Heart right ventricle (tissue), 16 donors: Measurements from ENCODE around the gene TPX2. TPM values are rescaled to one million over a fixed set of nuclear protein-coding genes. Genes with fewer than 3 reads are reported as not detected.
"Not testable (repeated sequence)": the region's sequence is repeated elsewhere in the genome, so short reads cannot be mapped to it uniquely, and the experiment has no call there.

Source experiments
- ATAC-seq, 8 donors: fragments of 200-7000 bp; cut with Tn5 transposase; one replicate each; pipeline ENCODE4 v1.9.1; 2020; ENCODE audit warnings: mild to moderate bottlenecking in 8 of 8, moderate library complexity in 8 of 8, moderate number of reproducible peaks in 1 of 8
- DNase-seq, 2 donors: peaks; one replicate each; pipeline ENCODE4 v3.0.0-alpha.2; 2020
- H3K27ac ChIP-seq, 10 donors: fragments of 200-600 bp; sonication (generic) in 2 of 10; one replicate each; pipeline versions ENCODE4 v1.5.0 to v1.8.0; 2020 to 2022; ENCODE audit warnings: mild to moderate bottlenecking in 3 of 10
- H3K27me3 ChIP-seq, 7 donors: fragments of 200-600 bp; one replicate each; pipeline ENCODE4 v1.8.0; 2021 to 2022; ENCODE audit warnings: mild to moderate bottlenecking in 2 of 7
- H3K36me3 ChIP-seq, 9 donors: fragments of 200-600 bp; sonication (generic) in 1 of 9; one replicate each; pipeline versions ENCODE4 v1.5.0 to v1.8.0; 2020 to 2022; ENCODE audit warnings: mild to moderate bottlenecking in 2 of 9
- H3K4me1 ChIP-seq, 9 donors: fragments of 200-600 bp; sonication (generic) in 1 of 9; one replicate each; pipeline versions ENCODE4 v1.5.0 to v1.8.0; 2020 to 2022; ENCODE audit warnings: mild to moderate bottlenecking in 4 of 9
- H3K4me3 ChIP-seq, 10 donors: fragments of 200-600 bp; sonication (generic) in 2 of 10; one replicate each; pipeline versions ENCODE4 v1.5.0 to v1.8.0; 2020 to 2022; ENCODE audit warnings: mild to moderate bottlenecking in 7 of 10, moderate library complexity in 2 of 10
- H3K9me3 ChIP-seq, 11 donors: fragments of 200-600 bp in 10 of 11; sonication (generic) in 2 of 11; one replicate each; pipeline versions ENCODE4 v1.5.0 to v1.8.0; 2013 to 2022; ENCODE audit warnings: mild to moderate bottlenecking in 2 of 11, control low read depth in 1 of 11, moderate library complexity in 1 of 11
- CTCF ChIP-seq, 9 donors: fragments of 200-600 bp; sonication (generic) in 2 of 9; IDR thresholded peaks; one replicate each; pipeline versions ENCODE4 v1.5.0 to v1.8.0; 2021 to 2022; ENCODE audit warnings: antibody characterized with exemption in 9 of 9, mild to moderate bottlenecking in 5 of 9, moderate library complexity in 1 of 9
- WGBS, 2 donors: extraction: QIAGEN DNeasy Blood & Tissue Kit; methylation state at CpG; one replicate each; pipeline ENCODE4 v1.1.7; 2013; ENCODE audit warnings: inconsistent platforms in 1 of 2; 5-methylcytosine and 5-hydroxymethylcytosine counted together
- intact Hi-C, 10 donors: fragments of 100-400 bp; cut with DNase I; formaldehyde crosslinking; loops; one replicate each; pipeline versions ENCODE4 v1.11.1 to v1.14.2; 2022
- polyA plus RNA-seq, 2 donors: library from polyadenylated mRNA; stranded (reverse); fragments of 200-250 nt; gene quantifications; one replicate each; pipeline ENCODE4 v1.2.3, GENCODE V29; 2013
- total RNA-seq, 10 donors: library from RNA; stranded (reverse); fragmentation: NEBNext Ultra II Directional in 3 of 10; extraction: Animal tissue kit (Norgen Biotek cat#: 25700) in 3 of 10; gene quantifications; one replicate each; pipeline versions ENCODE4 v1.2.1 to v1.2.4, GENCODE V29; 2021 to 2023
- donor health status: Arrhythmogenic right ventricular cardiomyopathy.
- donor health status: ischemic (EF 13 %, LVEDD 7.1; RV severe dilation, severe dysfunction).
- donor health status: healthy with polysubstance abuse.
- donor health status: DM: no; HTN: yes; CAD: no.
- donor health status: DM: no; HTN: no; CAD: no.
- donor health status: ischemic (EF 25% LVEDD 6.9; RV normal size, moderate dysfunction).
- donor health status: ischemic (EF 25% LVEDD 5.7; RV mildly dilated, moderate dysfunction).
- donor health status: healthy.
- donor health status: DM: yes; HTN: yes; CAD: no.
- donor health status: Ischemic cardiomyopathy.
- donor health status: ischemic (EF 35%, LVEDD 5.7; RV mildly dilated, moderate dysfunction).
- donor health status: nonischemic (EF 11% LVEDD 7.7; RV severe dilation, severe dysfunction).
- donor health status: DM: yes; HTN: yes; CAD: no.
- donor health status: PGD.
- donor health status: ischemic (EF 29% LVEDD 5.4; RV normal size, mild dysfunction).
- donor health status: nonischemic (EF 23%, LVEDD 6.1; RV moderate dilation, normal function).

Gene TPX2
- total and polyA plus RNA-seq, 12 donors = 0.17 to 9.6 (median 0.78) TPM

GRCh38 chr20:31739550-31739977 lies 474 bp downstream of the TPX2 start:
- DNase-seq (no peak), ATAC-seq (no peak)
- Histone ChIP-seq H3K27me3 (no peaks in the 10 kb centered on the region), H3K4me3 (peak overlapping the region; percentile 49 to 86 (median 69)), H3K4me1 (peaks cover 0 to 33% (median 4%) of the 10 kb centered on the region in 9 donors), H3K9me3 (no peaks in the 10 kb centered on the region), H3K36me3 (no peaks in the 10 kb centered on the region), H3K27ac (peak overlapping the region in 5 of 10 donors; percentile 39 to 88 (median 83))
- 0 to 1% methylated on average over 11 of the region's 11 CpGs for WGBS, 2 donors
- intact Hi-C loops = loop anchor here in 1 of 10 donors (10.0 kb wide), 1 partner anchor 185 kb away; no protein-coding TSS in a partner anchor
- TF ChIP-seq CTCF (IDR thresholded peaks at IDR 0.05) = no peak

GRCh38 chr20:31740208-31740607 lies 1.1 kb downstream of the TPX2 start:
- no peak for TF ChIP-seq CTCF (IDR thresholded peaks at IDR 0.05)
- intact Hi-C loops = no loop called here
- ATAC-seq = no peak
- Histone ChIP-seq H3K9me3 (no peaks in the 10 kb centered on the region), H3K4me1 (peaks cover 0 to 33% (median 4%) of the 10 kb centered on the region in 9 donors), H3K36me3 (no peaks in the 10 kb centered on the region), H3K27ac (peak overlapping the region in 1 of 10 donors; percentile 83), H3K4me3 (peak overlapping the region in 1 of 10 donors; percentile 86), H3K27me3 (no peaks in the 10 kb centered on the region)
- WGBS, 2 donors = 3 to 5% methylated on average over 1 of the region's 1 CpG
- DNase-seq = no peak

- Histone ChIP-seq H3K9me3 (no peaks in the 10 kb centered on the region), H3K27me3 (no peaks in the 10 kb centered on the region), H3K4me1 (peaks cover 0 to 33% (median 4%) of the 10 kb centered on the region in 9 donors), H3K36me3 (no peaks in the 10 kb centered on the region), H3K4me3 (peak overlapping the region in 1 of 10 donors; percentile 86), H3K27ac (peak overlapping the region in 1 of 10 donors; percentile 83)
- intact Hi-C loops = no loop called here
- DNase-seq = no peak
- 54 to 59% methylated on average over 1 of the region's 1 CpG for WGBS, 2 donors
- no peak for TF ChIP-seq CTCF (IDR thresholded peaks at IDR 0.05)
- no peak for ATAC-seq
These were observed 1.7 kb downstream of the TPX2 start for GRCh38 chr20:31740656-31741323.

- no peak overlapping the region for H3K27ac ChIP-seq
- WGBS, 2 donors = 34 to 49% methylated on average over 1 of the region's 1 CpG
These were observed 7.2 kb downstream of the TPX2 start for GRCh38 chr20:31746068-31746878.

GRCh38 chr20:31747028-31747427 lies 7.9 kb downstream of the TPX2 start:
- DNase-seq, H3K36me3 ChIP-seq, ATAC-seq, H3K4me3 ChIP-seq, intact Hi-C loops, H3K27me3 ChIP-seq, H3K9me3 ChIP-seq: not testable (repeated sequence)
- Histone ChIP-seq H3K27ac (peak overlapping the region in 3 of 10 donors; percentile 10 to 59 (median 55)), H3K4me1 (peaks cover 0 to 10% (median 0%) of the 10 kb centered on the region in 9 donors)
- WGBS, 2 donors = 91 to 93% methylated on average over 14 of the region's 14 CpGs

More at GRCh38 chr20:31746068-31746878, 7.2 kb downstream of the TPX2 start:
- no peak for ATAC-seq
- intact Hi-C loops = no loop called here
- Histone ChIP-seq H3K9me3 (no peaks in the 10 kb centered on the region), H3K4me1 (peaks cover 0 to 13% (median 0%) of the 10 kb centered on the region in 9 donors), H3K36me3 (no peaks in the 10 kb centered on the region), H3K27me3 (no peaks in the 10 kb centered on the region), H3K4me3 (no peak overlapping the region)
- no peak for TF ChIP-seq CTCF (IDR thresholded peaks at IDR 0.05)
- no peak for DNase-seq
